ENCODE measurements around the gene IFIH1. TPM values are rescaled to one million over a fixed set of nuclear protein-coding genes. Genes with fewer than 3 reads are reported as not detected.

Gene IFIH1
- total and polyA plus RNA-seq, 10 donors = 13.2 to 53.8 (median 37.8) TPM

DNA sequence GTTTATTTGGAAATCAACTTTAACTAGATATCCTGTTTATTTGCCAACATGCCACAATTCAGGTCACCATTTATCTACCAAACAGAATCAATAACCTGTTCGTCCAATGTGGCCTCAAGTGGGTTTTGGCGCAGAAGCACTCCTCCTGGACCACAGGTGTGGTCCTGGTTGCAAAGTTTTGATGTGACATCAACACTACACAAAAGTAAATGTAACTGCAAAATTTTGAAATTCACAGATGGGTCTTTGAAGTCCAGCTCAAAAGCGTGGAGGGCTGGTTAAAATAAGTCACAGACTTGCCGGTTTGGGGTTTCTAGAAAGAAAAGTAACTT is 25.0 kb upstream of the IFIH1 start:
- intact Hi-C loops (cut with DNase I; ENCODE audit: low total_unique reads) = no loop called here
- peaks cover 0 to 89% (median 19%) of the 10 kb centered on the region in 6 donors for H3K4me1 ChIP-seq
- 39 to 48% (median 44%) methylated on average over 4 of the region's 4 CpGs for WGBS, 5 donors
- H3K4me3 ChIP-seq = peak overlapping the region; percentile 80 to 99 (median 92)
- DNase-seq = no peak
- peak overlapping the region in 7 of 8 donors; percentile 89 to 99 (median 94) for H3K27ac ChIP-seq
- no peaks in the 10 kb centered on the region for H3K27me3 ChIP-seq (replicated peaks in 1 of 7)
- TF ChIP-seq POLR2A (IDR thresholded peaks at IDR 0.05) (no peak), POLR2AphosphoS5 (IDR thresholded peaks at IDR 0.05) (no peak), CTCF (IDR thresholded peaks at IDR 0.05 in 8 of 11, conservative IDR thresholded peaks at IDR 0.05 in 3 of 11) (no peak)
- no peaks in the 10 kb centered on the region for H3K9me3 ChIP-seq
- peaks cover 0 to 11% (median 0%) of the 10 kb centered on the region in 6 donors for H3K36me3 ChIP-seq

GRCh38 chr2:162342841-162343240 is 24.4 kb upstream of the IFIH1 start:
- Histone ChIP-seq H3K36me3 (peaks cover 0 to 4% (median 0%) of the 10 kb centered on the region in 6 donors), H3K4me1 (peaks cover 0 to 85% (median 19%) of the 10 kb centered on the region in 6 donors), H3K9me3 (no peaks in the 10 kb centered on the region), H3K27me3 (replicated peaks in 1 of 7) (no peaks in the 10 kb centered on the region), H3K4me3 (peak overlapping the region in 6 of 8 donors; percentile 80 to 99 (median 90)), H3K27ac (peak overlapping the region in 7 of 8 donors; percentile 89 to 99 (median 94))
- TF ChIP-seq POLR2A (IDR thresholded peaks at IDR 0.05) = no peak
- no peak for TF ChIP-seq POLR2AphosphoS5 (IDR thresholded peaks at IDR 0.05)
- TF ChIP-seq CTCF (IDR thresholded peaks at IDR 0.05 in 8 of 11, conservative IDR thresholded peaks at IDR 0.05 in 3 of 11) = no peak
- intact Hi-C loops (cut with DNase I; ENCODE audit: low total_unique reads) = no loop called here
- 37 to 73% (median 60%) methylated on average over 2 of the region's 2 CpGs for WGBS, 5 donors
- no peak for DNase-seq

DNA sequence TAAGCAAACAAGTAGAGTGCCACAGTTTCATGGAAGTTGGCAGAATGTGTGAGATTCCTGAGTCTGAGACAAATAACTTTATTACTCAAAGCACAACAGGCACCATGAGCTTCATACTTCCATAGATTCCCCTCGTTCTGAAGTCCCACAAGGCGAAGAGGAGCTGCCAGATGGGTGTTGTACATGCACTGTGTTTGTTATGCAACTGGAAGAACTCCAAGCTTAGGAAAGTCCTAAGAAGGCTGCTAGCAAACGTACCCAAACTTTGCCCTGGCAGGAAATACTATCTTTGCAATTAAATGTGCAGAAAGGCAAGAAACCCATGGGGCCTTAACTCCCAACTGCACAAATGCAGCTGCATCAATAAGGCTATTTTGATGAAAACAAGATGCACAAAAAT is 23.8 kb upstream of the IFIH1 start:
- H3K27ac ChIP-seq = peak overlapping the region in 7 of 8 donors; percentile 89 to 99 (median 94)
- H3K4me1 ChIP-seq = peaks cover 0 to 82% (median 19%) of the 10 kb centered on the region in 6 donors
- no peaks in the 10 kb centered on the region for H3K27me3 ChIP-seq (replicated peaks in 1 of 7)
- WGBS, 5 donors = 46 to 71% (median 61%) methylated on average over 3 of the region's 3 CpGs
- H3K4me3 ChIP-seq = peak overlapping the region in 6 of 8 donors; percentile 1 to 98 (median 46)
- no peaks in the 10 kb centered on the region for H3K36me3 ChIP-seq
- intact Hi-C loops (cut with DNase I; ENCODE audit: low total_unique reads) = no loop called here
- no peak for TF ChIP-seq POLR2A (IDR thresholded peaks at IDR 0.05)
- DNase-seq = no peak
- H3K9me3 ChIP-seq = no peaks in the 10 kb centered on the region

- intact Hi-C loops (cut with DNase I; ENCODE audit: low total_unique reads) = no loop called here
- H3K27ac ChIP-seq = peak overlapping the region in 2 of 8 donors; percentile 94 to 99
- no peaks in the 10 kb centered on the region for H3K36me3 ChIP-seq
- no peaks in the 10 kb centered on the region for H3K27me3 ChIP-seq (replicated peaks in 1 of 7)
- TF ChIP-seq POLR2AphosphoS5 (IDR thresholded peaks at IDR 0.05) = no peak
- no peak for TF ChIP-seq CTCF (IDR thresholded peaks at IDR 0.05 in 8 of 11, conservative IDR thresholded peaks at IDR 0.05 in 3 of 11)
- no peak for TF ChIP-seq POLR2A (IDR thresholded peaks at IDR 0.05)
- no peak for DNase-seq
- no peak overlapping the region for H3K4me3 ChIP-seq
- peaks cover 0 to 74% (median 17%) of the 10 kb centered on the region in 6 donors for H3K4me1 ChIP-seq
- H3K9me3 ChIP-seq = no peaks in the 10 kb centered on the region
Measured at GRCh38 chr2:162340822-162341221, 22.3 kb upstream of the IFIH1 start.

- Histone ChIP-seq H3K27me3 (replicated peaks in 1 of 7) (no peaks in the 10 kb centered on the region), H3K27ac (peak overlapping the region in 3 of 8 donors; percentile 37 to 99 (median 63)), H3K36me3 (no peaks in the 10 kb centered on the region), H3K4me3 (no peak overlapping the region), H3K4me1 (peaks cover 0 to 62% (median 1%) of the 10 kb centered on the region in 6 donors), H3K9me3 (no peaks in the 10 kb centered on the region)
- no peak for DNase-seq
- TF ChIP-seq POLR2AphosphoS5 (IDR thresholded peaks at IDR 0.05) = no peak
- no peak for TF ChIP-seq CTCF (IDR thresholded peaks at IDR 0.05 in 8 of 11, conservative IDR thresholded peaks at IDR 0.05 in 3 of 11)
- TF ChIP-seq POLR2A (IDR thresholded peaks at IDR 0.05) = no peak
- intact Hi-C loops (cut with DNase I; ENCODE audit: low total_unique reads) = no loop called here
- 55 to 86% (median 65%) methylated on average over 2 of the region's 2 CpGs for WGBS, 5 donors
Measured at GRCh38 chr2:162337868-162338267, 19.4 kb upstream of the IFIH1 start.
